Activated naive CD4-positive, alpha-beta T cell treated with Interleukin-2 at 50 U/mL for 16 hours (primary cell): ENCODE data around the gene RPL15.
"Not testable (repeated sequence)": the region's sequence is repeated elsewhere in the genome, so short reads cannot be mapped to it uniquely, and the experiment has no call there.

Experiments
- DNase-seq: peaks from one replicate; pipeline ENCODE4 v3.0.0-alpha.2; 2020

Gene RPL15

GRCh38 chr3:23894254-23895061, 22.5 kb upstream of the RPL15 start:
- DNase-seq, result no peak

GRCh38 chr3:23895181-23895580, 21.8 kb upstream of the RPL15 start:
- no peak for DNase-seq

- no peak for DNase-seq
Observed at GRCh38 chr3:23900744-23901143, 16.2 kb upstream of the RPL15 start.

DNA sequence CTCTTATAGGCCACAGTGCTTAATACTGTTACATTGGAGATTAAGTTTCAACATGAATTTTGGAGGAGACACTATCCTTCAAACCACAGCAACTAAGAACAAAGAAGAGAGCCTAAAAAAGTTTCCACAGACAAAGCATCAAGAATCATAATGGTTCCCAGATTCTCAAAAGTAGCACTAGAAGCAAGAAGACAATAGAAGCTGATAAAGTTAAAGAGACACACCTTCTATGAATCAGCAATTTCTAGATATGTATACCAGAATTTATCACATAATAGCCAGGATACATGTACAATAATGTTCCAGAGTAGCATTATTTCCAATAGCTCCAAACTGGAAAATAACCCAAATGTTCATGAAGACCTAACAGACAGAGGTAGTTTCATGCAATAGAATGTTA, 12.4 kb upstream of the RPL15 start:
- no peak for DNase-seq

DNA sequence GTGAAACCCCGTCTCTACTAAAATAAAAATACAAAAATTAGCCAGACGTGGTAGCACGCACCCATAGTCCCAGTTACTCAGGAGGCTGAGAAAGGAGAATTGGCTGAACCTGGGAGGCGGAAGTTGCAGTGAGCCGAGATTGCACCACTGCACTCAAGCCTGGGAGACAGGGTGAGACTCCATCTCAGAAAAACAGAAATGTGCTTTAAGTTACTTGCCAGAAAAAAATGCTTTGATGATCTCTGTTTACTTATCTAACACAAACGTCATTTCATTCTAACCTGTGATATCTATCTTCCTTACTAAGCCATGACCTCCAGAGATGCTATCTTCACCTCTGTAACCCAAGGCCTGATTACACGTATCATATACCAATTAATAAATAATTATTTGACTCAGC, 7.6 kb upstream of the RPL15 start:
- DNase-seq, result no peak

DNA sequence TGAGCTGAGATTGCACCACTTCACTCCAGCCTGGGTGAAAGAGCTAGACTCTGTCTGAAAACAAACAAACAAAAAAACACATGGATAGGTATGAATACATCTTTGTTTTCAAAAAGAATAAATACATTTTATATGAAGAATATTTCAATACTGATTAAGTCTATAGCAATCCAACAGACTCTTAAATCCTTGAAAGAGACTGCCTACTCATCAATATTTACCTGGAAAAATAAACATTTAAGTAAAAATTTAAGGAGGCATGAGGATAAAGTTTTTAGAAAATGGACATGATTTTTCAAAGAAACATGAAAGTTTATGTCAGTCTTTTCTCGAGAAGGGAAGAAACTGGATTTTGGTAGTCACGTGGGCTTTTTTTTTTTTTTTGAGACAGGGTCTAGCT, 5.5 kb upstream of the RPL15 start:
- no peak for DNase-seq

GRCh38 chr3:23912335-23912734, 4.6 kb upstream of the RPL15 start:
- DNase-seq, result not testable (repeated sequence)

DNA sequence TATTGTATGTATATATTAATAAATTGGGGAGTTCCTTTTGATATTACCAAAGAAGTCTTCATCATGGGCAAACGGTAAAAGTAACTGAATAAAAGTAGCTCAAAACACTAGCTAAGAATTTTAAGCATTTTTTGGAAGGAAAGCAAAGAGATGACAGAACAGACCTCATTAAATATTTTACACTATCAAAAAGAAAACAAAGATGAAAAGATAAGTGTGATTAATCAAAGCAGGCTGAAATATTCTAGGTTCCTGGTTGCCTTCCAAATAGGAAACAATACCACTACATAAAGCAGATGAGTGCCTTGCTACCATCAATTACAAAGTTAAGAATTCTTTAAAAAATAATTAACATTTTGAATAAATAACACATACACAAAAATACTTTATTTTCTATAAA, 3.8 kb upstream of the RPL15 start:
- no peak for DNase-seq

DNA sequence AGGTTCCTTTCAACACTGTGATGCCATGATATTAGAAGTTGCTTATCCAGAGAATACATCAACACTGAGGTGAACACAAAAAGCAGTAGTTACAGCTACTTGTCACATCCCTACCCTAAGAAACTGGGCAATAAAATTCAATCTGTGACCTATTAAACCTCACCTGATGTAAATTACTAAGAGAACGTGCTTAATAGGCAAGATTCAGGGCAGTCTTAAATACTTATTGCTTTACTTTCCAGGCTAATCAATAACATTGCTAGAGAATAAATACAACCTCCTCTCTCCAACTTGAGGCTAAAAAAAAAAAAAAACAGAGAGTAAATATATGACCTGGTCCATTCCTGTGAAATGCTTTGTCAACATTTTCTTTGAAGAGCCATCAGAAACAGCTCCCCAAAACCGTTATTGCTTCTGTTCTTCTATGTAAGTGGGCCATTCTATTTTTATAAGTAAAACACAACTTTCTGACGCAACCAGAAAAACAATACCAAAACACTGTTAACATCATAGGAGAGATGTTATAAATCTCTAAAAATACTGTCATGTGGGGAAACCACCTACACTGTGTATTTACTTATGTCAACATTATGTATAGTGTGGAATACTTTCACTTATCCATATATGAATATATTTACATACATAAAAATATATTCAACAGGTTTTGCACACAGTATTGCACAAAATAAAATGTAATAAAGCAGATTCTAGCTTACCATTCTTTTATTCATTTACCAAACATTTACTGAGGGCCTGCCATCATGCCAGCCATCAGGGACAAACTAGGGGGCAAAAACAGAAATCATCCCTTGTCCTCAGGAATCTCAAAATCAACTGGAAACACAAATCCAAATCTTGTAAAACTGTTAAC, 2.8 kb upstream of the RPL15 start:
- DNase-seq, result no peak

GRCh38 chr3:23915537-23916108, 1.3 kb upstream of the RPL15 start:
- no peak for DNase-seq

DNA sequence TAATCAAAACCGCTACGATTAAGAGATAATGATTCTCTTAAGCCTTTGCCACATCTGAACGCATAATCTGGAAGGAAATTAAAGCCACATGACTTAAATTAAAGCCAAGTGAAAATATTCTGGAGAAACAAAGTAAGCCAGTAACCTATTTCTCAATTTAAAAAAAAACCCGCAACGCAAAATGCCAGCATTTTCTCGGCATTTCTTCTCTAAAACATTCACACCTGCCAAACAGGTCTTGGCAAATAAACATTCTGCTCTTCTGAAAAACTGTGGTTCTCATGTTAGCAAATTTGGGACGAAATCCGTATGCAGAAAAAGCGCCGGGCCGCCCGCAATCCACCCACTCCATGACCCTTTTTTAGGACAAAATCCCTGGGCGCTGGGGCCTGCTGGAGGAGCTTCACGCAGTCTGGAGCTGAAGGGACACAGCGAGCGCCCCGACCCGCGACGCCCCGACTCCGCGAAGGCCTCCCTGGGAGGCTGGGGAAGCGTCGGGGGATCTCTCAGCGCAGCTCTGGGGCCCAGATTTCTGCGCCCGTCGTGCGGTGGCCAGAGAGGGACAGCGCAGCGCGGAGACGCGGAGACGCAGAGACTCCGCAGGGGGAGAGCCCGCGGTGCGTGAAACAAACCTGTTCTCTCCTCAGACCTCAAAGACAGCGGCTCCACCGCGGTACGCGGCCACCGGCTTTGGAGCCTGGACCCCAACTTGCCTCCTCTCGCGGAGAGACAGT, 613 bp upstream of the RPL15 start:
- DNase-seq, result no peak

GRCh38 chr3:23917679-23918303, 859 bp downstream of the RPL15 start:
- DNase-seq, result not testable (repeated sequence)

GRCh38 chr3:23918331-23918730, 1.4 kb downstream of the RPL15 start:
- DNase-seq, result not testable (repeated sequence)

DNA sequence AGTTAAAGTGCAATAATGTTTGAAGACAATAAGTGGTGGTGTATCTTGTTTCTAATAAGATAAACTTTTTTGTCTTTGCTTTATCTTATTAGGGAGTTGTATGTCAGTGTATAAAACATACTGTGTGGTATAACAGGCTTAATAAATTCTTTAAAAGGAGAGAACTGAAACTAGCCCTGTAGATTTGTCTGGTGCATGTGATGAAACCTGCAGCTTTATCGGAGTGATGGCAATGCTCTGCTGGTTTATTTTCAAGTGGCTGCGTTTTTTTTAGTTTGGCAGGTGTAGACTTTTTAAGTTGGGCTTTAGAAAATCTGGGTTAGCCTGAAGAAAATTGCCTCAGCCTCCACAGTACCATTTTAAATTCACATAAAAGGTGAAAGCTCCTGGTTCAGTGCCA, 2.7 kb downstream of the RPL15 start:
- no peak for DNase-seq

GRCh38 chr3:23920151-23920655, 3.3 kb downstream of the RPL15 start:
- no peak for DNase-seq

DNA sequence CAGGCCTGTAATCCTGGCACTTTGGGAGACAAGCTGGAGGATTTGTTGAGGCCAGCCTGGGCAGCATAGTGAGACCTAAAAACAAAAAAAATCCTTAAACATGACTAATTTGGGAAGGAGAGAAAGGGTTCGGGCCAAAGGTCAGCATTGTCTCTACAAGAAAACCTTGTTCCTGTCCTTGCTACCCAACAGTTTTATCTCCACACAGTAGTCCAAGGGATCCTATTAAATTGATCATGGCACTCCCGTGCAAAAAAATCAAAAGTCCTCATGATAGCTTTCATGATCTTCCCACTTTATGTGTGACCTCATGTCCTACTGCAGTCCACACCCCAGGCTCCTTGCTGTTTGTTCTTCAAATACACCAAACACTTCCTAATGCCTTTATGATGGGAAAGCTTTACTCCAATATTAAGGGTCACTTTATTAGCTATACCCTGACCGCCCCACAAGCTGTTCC, 4.2 kb downstream of the RPL15 start:
- no peak for DNase-seq

- DNase-seq, result no peak
Observed at GRCh38 chr3:23923786-23924185, 6.9 kb downstream of the RPL15 start.

DNA sequence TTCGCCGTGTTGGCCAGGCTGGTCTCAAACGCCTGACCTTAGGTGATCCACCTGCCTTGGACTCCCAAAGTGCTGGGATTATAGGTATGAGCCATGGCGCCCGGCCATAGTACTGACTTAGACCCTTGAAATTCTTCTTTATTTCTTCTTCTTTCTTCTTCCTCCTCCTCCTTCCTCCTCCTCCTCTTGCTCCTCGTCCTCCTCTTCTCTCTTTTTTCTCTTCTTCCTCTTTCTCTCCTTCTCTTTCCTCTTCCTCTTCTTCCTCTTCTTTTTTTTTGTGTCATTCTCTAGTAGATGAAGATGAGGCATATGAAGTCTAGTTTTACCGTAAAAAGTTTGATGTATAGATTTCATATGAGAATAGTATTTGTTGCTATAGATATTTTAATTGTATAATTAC, 9.3 kb downstream of the RPL15 start:
- DNase-seq, result no peak

GRCh38 chr3:23926736-23927135, 9.8 kb downstream of the RPL15 start:
- no peak for DNase-seq

- DNase-seq, result no peak
Observed at GRCh38 chr3:23928524-23928923, 11.6 kb downstream of the RPL15 start.

- no peak for DNase-seq
Observed at GRCh38 chr3:23931597-23931996, 14.7 kb downstream of the RPL15 start.

DNA sequence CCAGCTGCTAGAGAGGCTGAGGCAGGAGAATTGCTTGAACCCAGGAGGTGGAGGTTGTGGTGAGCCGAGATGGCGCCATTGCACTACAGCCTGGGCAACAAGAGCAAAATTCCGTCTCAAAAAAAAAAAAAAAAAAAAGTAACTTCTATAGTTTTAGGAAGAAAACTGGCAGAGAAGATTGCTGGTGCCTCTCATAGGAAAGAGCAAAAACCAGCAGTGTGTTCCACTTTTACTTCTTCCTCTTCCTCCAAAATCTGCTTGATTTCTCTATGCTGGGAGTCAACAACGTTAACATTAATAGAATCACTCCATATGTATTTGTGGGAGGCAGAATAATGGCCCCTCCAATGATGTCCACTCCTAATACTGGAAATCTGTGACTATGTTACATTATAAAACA, 15.6 kb downstream of the RPL15 start:
- DNase-seq, result no peak
